SIG-M5 treated with dmso at 0.1 percent for 504 hours (cell line): ENCODE measurements around the gene PGR.
"Not testable (repeated sequence)": the region's sequence is repeated elsewhere in the genome, so short reads cannot be mapped to it uniquely, and the experiment has no call there.

ENCODE experiments used
- DNase-seq: peaks from one replicate; lab custom pipeline; 2025; ENCODE audit not compliant: unreplicated experiment; lab: John Stamatoyannopoulos, UW

The PGR gene

DNA sequence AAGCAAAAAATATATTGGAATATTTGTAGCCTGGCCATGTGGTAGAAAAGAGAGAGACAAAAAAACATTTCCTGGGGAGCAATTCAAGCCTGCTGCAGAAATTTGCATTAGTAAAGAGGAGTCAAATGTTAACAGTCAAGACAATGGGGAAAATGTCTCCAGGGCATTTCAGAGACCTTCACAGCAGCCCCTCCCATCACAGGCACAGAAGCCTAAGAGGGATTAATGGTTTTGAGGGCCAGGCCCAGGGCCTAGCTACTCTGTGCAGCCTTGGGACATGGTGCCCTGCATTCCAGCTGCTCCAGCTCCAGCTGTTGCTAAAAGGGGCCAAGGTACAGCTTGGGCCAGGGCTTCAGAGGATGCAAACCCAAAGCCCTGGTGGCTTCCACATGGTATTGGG is 46.8 kb downstream of the PGR start:
- DNase-seq = no peak

DNA sequence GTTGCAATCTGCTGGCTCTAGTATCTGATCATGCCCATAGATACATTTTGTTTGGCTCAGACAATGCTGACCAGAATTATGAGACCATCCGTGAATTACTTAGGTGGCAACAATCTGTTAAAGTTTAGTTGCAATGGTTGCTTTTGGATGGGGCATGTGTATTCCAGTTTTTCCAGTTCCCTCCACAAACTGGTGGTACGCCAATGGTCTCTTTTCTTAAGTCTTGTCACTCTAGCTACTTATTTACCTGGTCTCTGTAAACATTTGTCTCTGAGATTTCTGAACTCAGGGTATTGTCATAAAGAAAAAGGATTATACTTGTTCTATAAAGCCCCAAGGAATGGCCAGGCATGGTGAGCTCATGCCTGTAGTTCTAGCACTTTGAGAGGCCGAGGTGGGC is 65.9 kb downstream of the PGR start:
- DNase-seq = no peak

DNA sequence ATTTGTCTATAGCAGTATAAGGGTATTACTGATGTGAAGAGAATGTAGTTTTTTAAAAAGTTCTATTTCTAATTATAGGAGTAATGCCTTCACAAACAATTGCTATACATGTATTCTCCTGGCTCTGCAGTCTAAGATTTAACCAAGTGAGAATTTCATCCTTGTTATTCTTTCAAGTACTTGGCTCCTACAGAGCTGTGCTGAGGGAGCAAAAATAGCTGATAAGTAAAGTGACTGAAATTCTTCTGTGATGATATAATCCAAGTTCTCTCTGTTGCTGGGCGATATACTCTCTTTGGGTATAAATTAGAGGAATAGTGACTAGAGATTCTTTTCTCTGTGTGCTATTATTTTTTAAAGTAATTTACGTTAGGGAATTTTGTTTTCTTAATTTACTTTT is 68.0 kb downstream of the PGR start:
- DNase-seq = no peak

DNA sequence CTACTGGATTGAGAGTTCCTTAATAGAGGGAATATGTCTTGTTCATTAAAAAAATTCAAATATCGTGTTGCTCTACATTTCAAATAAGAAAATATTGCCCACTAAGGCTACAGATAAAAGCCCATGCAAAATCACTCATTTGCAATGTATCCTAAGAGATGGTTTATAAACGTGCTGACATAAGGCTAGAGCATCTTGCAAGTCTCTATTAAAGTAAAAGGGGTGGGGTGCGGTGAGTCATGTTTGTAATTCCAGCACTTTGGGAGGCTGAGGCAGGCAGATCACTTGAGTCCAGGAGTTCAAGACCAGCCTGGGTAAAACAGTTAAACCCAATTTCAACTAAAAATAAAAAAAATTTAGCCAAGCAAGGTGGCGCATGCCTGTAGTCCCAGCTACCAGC is 70.3 kb downstream of the PGR start:
- DNase-seq = no peak

DNA sequence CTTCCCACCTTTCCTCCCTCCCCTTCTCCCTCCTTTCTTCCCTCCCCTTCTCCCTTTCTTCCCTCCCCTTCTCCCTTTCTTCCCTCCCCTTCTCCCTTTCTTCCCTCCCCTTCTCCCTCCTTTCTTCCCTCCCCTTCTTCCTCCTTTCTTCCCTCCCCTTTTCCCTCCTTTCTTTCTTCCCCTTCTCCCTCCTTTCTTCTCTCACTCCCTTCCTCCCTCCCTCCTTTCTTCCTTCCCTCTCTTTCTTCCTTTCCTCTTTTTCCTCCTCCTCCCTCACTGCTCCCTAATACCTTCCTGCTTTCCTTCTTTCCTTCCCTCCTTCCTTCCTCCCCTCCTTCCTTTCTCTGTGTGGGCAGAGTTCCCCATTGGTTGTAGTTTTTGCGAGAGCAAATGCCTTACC is 76.1 kb downstream of the PGR start:
- DNase-seq = no peak

DNA sequence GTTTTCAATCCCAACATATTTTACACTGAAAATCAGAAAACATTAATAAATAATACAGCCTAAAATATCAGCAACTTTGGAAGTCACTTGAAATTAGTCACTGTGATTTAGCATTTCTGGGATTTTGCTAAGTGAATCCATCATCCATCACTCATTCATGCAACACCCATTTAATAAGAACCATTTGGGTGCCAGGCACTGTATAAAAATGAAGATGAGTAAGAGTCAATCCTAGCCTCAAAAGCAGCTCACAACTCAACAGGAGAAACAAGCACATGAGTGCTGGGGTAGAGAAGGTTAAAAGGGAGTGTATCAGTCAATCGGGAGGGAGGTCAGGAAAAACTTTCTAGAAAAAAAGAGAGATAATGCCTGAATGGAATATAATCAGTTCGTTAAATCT is 77.9 kb downstream of the PGR start:
- DNase-seq = no peak

DNA sequence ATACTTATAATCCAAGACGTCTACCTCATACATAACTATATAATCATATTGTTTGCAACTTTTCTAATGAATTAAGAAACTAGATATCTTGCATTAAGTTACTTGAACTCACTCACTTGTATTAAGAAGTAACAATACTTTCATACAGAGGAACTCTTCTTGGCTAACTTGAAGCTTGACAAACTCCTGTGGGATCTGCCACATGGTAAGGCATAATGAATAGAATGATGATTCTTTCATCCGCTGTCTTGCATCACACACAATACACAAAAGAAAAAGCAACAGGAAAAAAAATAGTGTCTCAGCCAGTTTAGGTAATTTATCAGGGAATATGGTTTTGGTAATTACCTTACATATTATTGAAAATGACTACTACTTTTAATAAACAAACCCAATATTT is 79.8 kb downstream of the PGR start:
- no peak for DNase-seq

DNA sequence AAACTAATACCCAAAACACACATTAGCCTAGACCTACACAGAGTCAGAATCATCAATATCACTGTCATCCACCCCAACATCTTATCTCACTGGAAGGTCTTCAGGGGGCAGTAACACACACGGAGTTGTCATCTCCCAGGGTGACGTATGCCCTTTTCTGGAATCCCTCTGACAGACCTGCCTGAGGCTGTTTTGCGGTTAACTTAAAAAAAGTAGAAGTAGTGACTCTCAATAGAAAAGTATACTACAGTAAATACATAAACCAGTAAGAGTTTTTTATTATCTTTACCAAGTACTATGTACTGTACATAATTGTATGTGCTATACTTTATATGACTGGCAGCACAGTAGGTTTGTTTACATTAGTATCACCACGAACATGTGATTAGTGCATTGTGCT is 80.5 kb downstream of the PGR start:
- DNase-seq = no peak

DNA sequence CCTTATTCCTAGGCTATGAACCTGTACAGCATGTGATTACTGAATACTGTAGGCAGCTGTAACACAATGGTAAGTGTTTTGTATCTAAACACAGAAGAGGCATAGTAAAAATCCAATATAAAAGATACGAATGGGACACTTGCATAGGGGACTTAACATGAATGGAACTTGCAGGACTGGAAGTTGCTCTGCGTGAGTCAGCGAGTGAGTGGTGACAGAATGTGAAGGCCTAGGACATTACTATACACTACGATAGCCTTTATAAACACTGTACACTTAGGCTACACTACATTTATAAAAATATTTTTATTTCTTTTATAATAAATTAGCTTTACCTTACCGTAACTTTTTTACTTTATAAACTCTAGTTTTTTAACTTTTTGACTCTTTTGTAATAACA is 81.1 kb downstream of the PGR start:
- DNase-seq = no peak

DNA sequence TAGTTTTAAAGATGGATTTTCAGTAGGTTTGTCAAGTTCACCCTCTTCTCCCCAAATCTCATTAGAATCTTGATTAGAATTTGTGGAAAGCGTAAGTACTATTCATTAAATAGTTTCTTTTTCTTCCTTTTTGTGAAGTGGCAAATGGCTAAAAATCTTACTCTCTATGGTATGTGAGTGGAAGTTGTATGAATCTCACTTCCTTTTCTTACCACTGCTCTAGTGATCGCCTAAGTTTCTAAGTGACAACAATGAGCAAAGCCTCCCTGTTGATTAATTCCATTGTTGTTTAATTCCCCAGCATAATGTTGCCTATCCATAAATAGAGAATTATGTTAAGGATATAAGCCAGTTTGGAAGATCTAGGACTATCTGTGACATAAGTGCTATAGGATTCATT is 82.7 kb downstream of the PGR start:
- no peak for DNase-seq

DNA sequence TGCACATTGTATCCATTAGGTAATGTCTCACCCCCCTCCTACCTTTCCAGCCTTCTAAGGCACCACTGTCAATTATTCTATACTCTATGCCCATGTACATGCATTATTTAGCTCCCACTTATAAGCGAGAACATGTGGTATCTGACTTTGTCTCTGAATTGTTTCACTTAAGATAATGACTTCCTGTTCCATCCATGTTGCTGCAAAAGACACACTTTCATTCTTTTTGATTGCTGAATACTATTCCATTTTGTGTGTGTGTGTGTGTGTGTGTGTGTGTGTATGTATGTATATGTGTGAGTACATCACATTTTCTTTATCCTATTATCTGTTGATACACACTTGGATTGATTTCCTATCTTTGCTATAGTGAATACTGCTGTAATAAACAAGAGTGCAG is 84.2 kb downstream of the PGR start:
- DNase-seq = no peak

DNA sequence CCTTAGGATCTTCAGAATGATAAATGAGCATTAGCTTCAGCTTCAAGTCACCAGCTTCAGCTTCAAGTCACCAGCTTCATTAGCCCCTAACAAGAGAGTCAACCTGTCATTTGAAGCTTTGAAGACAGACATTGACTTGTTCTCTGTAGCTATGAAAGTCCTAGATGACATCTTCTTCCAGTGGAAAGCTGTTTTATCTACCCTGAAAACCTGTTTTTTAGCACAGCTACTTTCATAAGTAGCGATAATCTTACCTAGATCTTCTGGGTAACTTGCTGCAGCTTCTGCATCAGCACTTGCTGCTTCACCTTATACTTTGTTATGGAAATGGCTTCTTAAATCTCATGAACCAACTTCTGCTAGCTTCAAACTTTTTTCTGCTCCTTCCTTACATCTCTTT is 85.7 kb downstream of the PGR start:
- no peak for DNase-seq

DNA sequence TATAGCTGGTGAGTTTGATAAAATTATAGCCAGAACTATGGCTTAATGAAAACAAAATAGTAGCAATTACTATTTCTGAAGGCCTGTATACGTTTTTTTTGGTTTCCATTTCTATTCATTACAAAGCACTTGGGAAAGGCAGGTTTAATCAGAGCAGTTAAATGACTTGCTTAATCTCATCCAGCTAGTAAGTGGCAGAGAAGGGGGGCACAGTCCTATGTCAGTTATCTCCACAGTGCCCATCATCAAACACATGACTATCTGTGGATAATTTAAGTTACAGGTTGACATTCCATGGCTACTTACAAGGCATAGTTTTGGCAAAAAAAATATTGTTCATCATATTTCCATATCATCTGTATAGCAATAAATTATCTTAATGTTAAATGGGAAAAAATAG is 93.7 kb downstream of the PGR start:
- no peak for DNase-seq

DNA sequence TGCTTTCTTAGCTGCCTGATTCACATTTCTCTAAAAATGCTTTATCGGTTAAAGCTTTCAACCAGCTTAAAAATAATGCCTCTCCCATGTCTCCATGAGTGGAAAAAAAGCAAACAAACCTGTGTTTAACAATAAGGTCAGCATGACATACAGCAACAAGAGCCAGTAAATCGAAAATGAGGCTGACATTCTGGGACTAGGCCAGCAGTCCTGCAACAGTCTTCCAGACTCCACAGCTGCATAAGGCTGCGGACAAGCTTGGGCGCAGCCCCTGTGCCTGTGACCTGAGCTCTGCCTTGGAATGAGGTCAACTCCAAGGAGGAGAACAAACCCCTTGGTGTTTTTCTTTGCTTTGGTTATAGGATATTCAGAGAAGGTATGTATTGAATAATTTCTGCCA is 95.5 kb downstream of the PGR start:
- no peak for DNase-seq

DNA sequence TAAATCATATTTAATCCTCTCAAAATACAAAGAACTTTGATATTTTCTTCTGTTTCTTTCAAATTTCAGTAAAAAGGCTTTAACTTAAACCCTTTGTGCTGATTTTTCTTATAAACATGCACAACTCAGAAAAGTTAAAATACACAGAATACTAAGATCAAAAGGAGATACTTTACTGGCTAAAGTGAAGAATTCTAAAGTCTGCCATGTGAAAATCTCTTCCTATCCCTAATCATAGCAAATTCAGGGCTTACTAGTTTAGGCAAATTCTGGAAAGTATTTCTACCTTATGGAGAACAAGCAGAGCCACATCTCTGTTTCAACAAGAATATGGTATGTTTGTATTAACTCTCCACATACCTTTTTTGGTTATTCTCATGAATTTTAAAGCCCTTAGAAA is 96.6 kb downstream of the PGR start:
- DNase-seq = no peak

DNA sequence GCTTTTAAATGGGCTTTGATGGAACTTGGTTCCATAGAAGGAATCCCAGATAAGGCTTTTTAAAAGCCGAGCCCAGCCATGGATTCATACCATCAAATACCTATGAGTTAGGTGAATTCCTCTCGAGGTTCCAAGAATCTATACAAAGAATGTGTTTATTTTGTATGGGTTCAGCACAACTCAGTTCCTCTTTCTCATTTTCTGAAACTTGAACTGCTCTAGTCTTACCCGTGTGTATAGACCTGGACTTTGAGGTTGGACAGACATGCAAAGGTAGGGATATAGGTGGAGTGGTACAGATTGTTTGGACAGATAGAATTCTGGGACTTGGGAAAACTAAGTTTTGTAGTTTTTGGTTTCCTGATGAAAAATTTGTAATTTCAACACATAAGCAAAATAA is 97.9 kb downstream of the PGR start:
- no peak for DNase-seq

DNA sequence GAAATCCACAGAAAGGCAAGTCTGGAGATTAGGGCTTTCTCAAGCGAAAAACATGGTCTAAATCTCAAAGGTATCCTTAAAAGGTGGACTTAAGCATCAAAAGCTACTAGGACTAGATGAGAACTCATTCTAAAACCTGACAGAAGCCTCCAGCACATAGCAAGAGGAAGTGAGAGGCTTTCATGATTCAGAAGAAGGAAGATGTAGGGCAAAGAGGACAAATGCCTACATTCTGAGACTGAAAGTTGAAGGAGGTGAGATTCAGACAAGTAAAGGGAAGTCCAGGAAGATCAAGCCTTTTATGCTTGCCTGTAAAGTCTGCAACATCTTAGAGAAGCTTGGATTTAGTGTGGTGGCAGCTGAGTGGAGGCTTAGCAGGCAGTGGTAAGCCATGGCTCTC is 98.9 kb downstream of the PGR start:
- no peak for DNase-seq

DNA sequence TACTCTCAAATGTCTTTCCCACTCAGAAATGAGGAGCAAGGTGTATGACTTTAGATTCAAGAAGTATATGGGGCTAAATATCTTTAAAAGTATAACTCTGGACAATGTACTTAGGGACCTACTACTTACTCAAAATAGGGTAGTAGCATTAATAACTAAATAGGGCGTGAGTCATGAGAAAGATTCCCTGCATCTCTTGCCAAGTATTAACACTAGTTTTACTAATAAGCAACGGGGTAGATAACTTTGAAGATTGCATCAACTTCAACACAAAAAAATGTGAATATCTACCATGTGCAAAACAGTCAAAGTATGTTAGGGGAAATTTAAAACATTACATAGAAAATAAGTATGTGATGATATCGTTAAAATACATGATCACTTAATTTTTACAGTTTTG is 99.6 kb downstream of the PGR start:
- DNase-seq = no peak

DNA sequence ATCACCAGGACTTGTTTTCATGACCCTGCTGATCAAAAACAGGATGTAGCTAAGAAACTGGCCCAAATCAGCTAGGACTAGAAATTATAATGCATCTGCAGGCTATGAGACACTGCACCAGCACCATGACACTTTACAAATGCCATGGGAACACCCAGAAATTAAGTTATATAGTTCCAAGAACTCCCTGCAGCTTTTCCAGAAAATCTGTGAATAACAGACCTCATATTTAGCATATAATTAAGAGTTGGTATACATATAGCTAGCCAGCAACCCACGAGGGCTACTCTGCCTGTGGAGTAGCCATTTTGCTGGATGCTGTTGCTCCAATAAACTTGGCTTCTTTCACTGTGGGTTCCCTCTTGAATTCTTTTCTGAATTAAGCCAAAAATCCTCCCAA is 101.0 kb downstream of the PGR start:
- no peak for DNase-seq

DNA sequence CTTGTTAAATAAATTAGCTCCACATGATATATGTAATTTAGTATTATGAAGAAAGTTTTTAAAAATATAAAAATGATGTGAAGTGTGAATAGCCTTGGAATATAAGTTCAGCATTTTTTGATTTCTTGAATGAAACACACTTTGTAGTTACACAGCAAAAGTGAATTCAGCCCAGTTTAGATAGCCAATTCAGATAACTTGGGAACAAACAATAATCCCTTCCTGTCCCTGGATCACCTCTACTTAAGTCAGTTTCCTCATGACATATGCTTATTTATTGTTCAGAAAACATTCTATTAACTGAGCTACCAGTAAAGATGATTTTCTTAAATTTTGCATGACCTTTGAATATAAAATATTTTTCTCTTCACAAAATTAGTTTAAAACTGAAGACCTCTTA is 107.4 kb downstream of the PGR start:
- no peak for DNase-seq

DNA sequence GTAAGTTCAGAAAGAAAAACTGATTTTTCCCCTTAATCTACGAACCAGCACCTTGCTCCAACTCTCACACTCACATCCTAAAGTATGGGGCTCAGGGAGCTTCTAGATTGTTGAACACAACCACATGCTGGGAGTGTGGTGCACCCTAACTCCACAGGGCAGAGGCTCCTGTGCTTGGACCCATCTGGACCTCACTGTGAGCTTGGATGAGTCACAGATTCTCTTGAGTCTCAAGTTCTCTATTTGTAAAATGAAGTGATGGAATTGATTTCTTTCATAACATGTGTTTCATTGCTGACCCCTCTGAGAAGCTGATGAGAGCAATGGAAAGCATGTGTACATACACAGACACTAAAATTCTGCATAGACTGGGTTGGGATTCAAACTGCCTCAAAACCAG is 109.7 kb downstream of the PGR start:
- no peak for DNase-seq

DNA sequence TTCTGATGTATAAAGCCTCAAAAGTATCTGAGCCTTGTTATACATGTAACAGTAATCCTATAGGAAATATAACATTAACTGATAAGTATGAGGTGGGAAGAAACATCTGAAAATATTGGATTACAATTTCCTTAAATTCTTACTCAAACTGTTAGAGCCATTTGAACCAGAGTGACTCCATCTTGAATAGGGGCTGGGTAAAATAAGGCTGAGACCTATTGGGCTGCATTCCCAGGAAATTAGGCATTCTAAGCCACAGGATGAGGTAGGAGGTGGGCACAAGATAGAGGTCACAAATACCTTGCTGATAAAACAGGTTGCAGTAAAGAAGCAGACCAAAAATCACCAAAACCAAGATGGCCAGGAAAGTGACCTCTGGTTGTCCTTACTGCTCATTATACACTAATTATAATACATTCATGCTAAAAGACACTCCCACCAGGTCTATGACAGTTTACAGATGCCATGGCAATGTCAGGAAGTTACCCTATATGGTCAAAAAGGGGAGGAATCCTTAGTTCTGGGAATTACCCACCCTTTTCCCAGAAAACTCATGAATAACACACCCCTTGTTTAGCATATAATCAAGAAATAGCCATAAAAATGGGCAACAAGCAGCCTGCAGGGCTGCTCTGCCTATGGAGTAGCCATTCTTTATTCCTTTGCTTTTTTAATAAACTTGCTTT is 114.9 kb downstream of the PGR start:
- no peak for DNase-seq

DNA sequence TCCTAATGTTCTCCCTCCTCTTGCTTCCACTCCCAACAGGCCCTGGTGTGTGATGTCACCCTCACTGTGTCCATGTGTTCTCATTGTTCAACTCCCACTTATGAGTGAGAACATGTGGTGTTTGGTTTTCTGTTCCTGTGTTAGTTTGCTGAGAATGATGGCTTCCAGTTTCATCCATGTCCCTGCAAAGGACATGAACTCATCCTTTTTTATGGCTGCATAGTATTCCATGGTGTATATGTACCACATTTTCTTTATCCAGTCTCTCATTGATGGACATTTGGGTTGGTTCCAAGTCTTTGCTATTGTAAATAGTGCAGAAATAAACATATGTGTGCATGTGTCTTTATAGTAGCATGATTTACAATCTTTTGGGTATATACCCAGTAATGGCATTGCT is 115.9 kb downstream of the PGR start:
- DNase-seq = not testable (repeated sequence)

DNA sequence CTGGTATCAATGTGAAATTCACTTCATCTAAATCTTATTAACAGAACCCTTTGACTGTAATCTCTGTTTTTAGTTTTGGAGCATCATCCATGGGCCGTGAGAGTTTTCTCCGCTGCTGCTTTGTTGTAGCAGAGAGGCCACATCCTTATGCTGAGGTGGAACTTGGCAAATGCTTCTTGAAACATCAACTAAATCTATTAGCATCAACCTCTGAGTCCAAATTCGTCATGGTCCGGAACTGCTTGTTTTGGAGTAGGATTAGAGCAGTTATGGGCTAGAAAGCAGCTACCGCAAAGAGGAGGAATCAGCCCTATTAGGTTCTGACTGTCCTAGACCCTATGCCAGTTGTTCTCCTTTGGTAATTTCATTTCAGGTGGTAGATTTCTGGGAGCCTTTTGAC is 117.7 kb downstream of the PGR start:
- no peak for DNase-seq
